NCI-H2196 treated with DMSO at 0.1 percent for 48 hours (cell line): Measurements from ENCODE around the gene DNAJB5.
A peak's percentile ranks its signal among the peaks of the same experiment; 100 is the strongest.

Experiments
- DNase-seq: peaks from one replicate; lab custom pipeline; 2025; ENCODE audit not compliant: unreplicated experiment; lab: John Stamatoyannopoulos, UW

Gene DNAJB5

DNA sequence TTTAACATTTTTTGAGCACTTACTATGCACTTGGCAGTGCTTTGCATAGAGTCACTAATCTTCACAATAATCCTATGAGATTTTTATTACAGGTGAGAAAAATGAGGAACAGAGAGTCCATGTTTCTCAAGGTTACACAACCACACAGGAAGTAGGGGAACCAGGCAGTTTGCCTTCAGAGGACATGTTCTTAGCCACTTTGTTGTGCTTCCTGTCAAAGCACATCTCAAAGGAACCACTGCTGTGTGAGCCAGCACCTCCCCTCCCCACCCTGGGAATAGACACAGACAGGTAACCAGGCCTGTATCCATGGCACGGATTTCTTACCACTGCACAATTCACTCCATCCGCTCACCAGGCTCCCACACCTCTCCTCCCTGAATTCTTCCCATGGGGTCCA is 6.3 kb upstream of the DNAJB5 start:
- DNase-seq: no peak

DNA sequence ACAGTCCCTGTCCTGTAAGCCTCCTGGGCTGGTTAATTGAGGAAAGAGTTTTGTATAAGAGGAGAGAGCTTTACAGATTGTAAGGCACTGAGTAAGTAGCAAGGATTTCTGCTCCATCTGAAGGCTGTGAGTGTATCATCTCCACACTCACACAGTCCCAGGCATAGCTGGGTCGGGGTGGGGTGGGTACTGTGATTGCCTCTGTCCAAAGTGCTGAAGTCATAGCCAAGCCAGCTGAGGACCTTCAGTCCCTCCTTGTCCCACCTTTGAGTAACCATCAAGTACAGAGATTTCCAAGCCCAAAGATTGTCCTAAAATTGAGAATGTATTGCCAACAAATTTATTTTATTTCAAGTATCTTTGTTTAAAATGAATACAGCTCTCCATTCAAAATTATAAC is 5.5 kb upstream of the DNAJB5 start:
- no peak for DNase-seq

DNA sequence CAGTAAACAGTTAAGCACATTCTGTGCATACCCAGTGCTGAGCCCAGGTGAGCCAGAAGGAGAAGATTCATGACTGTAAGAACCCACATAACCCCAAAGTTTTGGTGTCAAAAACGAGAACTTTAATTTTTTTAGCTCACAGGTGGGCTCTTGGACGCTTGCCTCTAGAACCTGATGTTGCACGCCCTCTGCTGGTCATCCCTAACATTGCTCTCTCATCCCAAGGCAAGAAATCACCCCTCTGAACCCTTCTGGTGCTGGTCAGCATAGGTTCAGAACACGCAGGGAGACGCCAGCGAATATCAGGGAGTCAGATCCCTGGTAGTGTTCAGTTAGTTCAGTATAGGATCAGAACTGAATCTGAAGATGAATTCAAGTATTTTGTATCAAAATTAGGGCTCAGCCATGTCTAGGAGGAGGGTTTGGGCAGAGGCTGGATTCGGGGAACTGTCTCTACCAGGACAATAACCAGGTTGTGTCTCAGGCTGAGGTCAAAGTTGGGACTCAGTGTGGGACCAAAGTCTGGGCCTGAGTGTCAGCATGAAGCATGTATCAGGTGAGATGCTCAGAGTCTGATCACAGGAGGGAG is 4.1 kb upstream of the DNAJB5 start:
- DNase-seq: no peak

GRCh38 chr9:34986540-34987047 is 3.0 kb upstream of the DNAJB5 start:
- no peak for DNase-seq

DNA sequence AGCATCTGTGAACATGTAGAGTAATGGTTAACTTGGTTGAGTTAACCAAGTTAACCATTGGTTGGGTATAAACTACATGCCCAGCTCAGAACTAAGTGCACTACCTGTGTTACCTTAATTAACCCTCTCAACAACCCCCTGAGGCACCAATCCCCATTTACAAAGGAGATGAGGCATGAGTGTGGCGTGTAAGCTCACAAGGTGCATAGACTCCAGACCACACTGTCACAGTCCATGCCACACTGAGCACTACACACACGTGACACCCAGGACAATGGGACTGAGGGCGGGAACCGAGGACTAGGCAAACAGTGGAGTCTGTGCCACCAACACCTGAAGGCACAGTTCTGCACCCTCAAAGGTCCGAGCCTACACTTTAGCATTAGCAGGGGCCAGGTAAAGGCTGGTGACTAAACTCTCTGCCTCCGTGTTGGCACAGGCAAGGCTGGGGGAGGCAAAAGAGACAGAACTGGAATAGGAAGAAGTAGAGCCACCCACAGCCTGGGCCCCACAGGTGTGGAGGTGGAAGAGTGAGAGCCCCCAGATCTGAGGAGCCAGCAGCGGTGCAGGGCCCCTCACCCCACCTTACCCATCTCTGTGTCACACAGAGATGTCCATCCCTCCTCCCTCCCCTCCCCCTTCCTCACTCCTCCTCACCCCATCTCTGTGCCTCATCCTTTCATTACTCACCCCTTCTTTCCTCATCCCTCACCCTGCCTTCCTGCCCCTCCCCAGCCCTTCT is 2.2 kb upstream of the DNAJB5 start:
- DNase-seq: no peak

- DNase-seq: no peak
Measured at GRCh38 chr9:34988218-34989002, 1.1 kb upstream of the DNAJB5 start.

GRCh38 chr9:34989946-34990635 is 546 bp downstream of the DNAJB5 start:
- DNase-seq: no peak

DNA sequence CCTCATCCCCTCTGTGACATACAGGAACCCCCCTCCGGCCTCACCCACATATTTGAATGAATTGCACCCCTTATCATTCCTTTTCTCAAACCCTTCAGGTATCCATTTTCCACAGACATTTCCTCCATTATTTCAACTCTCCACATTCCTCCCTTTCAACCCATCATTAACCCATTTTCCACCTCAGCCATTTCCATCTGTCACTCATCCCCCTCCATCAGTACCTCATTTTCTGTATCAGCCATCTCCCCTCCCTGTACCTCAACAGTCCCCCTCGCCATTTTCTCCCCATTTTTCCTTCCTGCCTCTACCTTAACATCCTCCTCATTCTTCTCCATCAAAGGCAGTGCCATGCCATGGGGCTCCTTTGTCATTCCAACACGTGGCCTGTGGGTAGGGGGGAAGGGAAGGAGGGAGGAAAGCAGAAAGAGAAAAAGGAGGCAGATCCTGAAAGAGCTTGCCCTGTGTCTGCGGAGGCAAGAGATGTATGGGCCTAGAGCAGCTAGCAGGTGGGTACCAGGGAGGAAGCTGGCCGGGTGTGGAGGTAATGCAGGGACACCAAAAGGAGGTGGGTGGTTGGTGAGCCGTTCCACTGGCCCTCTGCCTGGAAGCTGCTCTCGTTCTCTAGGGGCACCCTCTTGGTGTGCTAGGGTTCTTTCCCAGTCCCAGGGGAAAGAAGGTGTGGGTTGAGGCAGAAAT is 1.5 kb downstream of the DNAJB5 start:
- DNase-seq: no peak

DNA sequence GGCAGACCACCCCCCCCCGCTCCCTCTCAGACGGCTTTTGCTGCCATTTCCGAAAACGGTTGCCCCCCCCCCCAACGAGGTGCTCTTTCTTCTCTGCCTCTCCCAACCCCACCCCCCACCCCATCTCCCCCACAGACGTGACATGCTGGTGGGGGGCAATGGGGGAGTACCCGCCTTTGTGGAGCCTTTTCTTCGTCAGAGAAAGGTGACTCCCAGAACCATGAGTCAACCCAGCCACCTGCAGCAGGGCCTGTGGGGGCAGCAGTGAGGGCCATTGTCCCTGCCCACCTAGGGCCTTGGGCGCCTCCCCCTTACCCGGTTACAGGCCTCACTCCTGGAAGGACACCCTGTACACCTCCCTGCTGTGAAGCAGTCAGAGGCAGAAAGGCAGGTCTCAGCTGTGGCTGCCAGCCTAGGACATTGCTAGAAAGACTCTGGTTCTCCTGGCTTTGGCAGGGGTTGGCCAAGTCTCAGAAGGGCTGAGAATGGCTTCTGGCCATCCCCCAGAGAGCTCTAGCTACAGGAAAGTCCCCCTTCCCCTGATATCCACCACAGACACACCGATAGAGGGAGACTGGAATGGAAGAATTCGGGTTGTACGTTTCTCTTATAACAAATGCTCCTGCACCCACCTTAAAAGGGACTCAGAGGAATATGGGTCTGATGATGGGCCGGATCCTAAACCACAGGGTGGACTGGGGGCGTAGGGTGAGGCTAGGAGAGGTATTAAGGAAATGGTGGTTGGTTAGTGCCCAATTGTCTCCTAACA is 2.2 kb downstream of the DNAJB5 start:
- DNase-seq: no peak

- no peak for DNase-seq
Measured at GRCh38 chr9:34992376-34992951, 2.9 kb downstream of the DNAJB5 start.

DNA sequence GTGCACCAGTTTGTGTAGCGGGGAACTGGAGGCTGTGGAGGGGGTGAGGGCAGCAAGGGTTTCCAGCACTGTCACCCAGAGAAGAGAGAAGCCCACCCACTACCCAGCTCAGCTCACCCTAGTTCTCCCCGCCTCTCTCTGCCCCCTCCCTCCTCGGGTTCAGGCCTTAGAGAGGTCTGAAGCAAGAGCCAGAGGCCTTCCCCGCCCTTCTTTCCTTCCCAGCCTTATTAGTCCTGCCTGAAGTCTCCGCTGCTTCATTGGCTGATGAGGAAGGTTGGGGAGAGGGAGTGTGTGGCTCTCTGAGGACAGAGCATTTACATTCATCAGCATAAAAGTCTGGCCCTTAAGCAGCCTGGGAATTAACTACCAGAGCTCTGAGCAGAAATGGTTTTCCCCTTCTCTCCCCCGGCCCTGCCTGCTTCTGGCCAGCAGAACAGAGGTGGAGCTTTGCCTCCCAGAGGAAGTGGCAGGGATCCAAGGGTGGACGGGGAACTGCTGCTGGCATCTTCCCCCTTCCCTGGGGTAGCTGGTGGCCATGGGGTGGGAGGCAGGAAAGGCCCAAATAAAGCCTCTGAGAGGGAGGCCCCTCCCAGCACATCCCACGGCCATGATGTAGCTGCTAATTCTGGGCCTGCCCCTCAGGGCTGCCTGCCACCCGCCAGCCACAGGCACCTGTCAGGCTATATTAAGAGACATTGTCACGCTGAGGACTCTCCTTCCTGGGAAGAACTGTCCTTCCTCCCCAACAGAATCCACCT is 4.1 kb downstream of the DNAJB5 start:
- no peak for DNase-seq

- peak; percentile 12 for DNase-seq
Measured at GRCh38 chr9:34994260-34994899, 4.8 kb downstream of the DNAJB5 start.

DNA sequence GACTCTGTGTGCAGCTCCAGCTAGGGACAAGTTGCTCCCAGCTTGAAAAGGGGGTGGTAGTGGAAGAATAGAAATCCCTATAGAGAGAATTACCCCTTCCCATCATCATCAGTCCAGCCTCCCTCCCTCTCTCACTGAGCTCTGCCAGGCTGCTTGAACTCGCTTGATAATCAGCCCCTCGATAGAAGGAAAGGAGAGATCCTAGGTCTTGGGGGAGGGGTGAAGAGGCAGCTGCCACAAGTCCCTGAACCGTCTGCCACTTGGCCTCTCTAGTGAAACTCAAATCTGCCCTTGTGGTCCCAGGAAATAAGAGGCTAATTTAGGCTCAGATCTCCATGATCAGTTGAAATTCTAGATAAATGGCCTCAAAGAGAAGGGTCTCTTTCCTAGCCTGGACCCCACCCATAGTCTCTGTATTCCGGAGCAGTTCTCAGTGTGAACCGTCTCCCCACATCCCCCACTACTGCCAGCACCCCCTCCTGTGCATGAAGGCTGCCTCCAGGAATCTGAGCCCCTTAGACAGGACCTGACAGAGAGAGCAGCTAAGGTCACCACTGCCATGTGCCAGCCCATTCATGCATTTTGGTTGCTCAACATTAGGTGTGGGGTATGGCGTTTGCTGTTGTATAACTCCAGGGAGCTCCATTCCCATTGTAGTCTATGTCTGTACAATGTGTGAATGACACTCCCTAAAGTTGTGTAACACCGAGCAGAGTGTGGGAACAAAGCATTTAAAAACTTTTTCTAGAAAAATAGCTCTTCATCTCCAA is 5.5 kb downstream of the DNAJB5 start:
- DNase-seq: no peak

DNA sequence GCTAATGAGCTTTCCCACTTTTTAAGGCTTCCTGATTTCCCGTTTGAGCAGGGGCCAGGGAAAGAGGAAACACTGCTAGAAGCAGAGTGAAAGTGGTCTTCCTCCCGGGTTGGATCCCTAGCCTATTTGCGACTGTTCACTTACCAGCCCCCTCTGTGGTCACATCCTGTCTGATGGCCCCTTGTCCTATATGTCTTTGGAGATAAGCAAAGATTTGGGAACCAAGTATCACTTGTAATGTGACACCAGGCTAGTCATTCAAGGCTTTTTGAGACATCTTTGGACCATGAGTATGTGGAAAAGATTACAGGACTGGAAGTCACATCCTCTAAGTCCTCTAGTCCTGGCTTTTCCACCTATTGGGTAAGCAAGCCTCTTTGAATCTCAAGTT is 6.1 kb downstream of the DNAJB5 start:
- no peak for DNase-seq

GRCh38 chr9:34996181-34996904 is 6.8 kb downstream of the DNAJB5 start:
- no peak for DNase-seq

GRCh38 chr9:34996905-34997279 is 7.3 kb downstream of the DNAJB5 start:
- DNase-seq: no peak

DNA sequence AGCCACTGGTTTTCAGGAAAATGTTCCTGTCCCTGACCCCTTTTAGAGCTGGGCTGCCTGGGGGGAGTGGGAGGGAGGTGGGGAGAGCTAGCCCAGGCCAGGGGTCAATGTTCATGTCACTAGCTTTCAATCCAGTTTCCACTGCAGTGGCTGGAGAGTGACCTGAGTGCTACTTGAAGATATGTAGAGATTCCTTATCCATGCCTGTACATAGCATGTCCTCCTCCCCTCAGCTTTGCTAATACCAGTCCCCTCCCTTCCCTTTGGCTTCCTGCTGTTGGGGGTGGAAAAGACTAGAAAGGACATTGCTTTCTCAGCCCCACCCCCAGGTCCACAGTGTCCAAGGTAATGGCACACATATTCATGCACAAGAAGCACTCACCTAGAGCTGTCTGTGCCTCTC is 7.8 kb downstream of the DNAJB5 start:
- DNase-seq: no peak
